D341Med (cell line): ENCODE data around the gene WASF2.
"Not testable (repeated sequence)": the region's sequence is repeated elsewhere in the genome, so short reads cannot be mapped to it uniquely, and the experiment has no call there.

Experiments
- DNase-seq: peaks from one replicate; pipeline ENCODE4 v3.0.0; 2012; ENCODE audit warnings: low spot score

The WASF2 gene, protein sequence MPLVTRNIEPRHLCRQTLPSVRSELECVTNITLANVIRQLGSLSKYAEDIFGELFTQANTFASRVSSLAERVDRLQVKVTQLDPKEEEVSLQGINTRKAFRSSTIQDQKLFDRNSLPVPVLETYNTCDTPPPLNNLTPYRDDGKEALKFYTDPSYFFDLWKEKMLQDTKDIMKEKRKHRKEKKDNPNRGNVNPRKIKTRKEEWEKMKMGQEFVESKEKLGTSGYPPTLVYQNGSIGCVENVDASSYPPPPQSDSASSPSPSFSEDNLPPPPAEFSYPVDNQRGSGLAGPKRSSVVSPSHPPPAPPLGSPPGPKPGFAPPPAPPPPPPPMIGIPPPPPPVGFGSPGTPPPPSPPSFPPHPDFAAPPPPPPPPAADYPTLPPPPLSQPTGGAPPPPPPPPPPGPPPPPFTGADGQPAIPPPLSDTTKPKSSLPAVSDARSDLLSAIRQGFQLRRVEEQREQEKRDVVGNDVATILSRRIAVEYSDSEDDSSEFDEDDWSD

DNA sequence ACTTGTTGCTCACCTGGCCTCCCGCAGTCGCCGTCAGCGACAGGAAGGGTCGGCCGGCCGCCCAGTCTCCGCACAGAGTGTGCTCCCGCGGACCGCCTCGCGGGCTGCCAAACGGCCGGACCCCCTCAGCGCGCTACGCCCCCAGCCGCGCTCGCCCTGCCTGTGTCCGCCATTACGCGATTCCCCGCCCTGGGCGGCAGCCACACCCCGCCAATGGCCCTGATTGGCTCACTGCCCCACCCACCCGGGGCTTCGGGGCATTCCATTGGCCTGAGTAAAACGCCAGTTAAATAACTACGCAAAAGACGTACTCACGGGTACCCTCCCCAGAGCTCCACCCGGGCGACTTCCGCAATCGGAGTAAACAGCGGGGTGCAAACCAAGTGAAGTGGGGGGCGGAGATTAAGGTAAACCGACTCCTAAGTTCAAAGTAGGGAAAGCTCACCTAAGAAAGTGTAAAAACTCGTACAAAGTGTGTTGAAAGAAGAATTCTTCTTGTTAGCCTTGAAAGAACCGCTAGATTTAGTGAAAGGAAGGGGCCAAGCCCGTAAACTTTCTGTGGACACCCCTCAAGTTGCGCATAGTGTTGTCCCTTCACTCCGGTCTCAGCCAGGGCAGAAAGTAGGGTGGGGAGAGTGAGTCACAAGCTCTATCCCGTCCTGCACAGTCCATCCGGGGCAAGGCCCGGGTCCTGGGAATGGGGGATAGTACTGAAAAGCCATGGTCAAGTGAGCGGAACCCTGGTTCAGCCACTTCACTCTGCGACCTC lies at the start of gene WASF2:
WASF2 (minus strand) TSS at position 195 of the 769 bp plus-strand sequence. CDS start 61,277 bp downstream, outside the sequence.
- peak; percentile 96 for DNase-seq

DNA sequence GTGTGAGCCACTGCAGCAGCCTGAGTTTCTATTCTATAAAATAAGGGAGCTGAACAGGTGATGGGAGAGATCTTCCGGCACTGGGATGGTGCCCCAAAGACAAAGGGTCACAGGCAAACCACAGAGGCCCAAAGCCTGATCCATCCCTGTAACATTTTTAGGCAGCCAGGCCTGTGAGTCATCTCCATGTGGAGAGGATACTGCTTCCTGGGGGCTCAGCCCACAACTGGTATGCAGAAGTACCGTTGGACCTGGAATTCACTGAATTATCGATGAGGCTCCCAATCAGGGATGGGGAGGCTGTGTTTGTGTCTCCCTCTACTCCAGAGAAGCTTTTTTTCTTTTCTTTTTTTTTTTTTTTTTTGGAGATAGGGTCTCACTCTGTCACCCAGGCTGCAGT lies 48.8 kb upstream of the WASF2 start:
- DNase-seq, result no peak

DNA sequence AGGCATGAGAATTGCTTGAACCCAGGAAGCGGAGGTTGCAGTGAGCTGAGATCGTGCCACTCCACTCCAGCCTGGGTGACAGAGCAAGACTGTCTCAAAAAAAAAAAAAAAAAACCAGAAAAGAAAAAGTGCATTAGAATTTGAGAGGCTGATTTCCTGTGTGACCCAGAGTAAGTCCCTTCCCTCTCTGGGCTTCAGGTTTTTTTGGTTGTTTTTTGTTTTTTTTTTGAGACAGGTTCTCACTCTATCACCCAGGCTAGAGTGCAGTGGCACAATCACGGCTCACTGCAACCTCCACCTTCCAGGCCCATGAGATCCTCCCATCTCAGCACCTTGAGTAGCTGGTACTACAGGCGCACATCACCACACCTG lies 48.3 kb upstream of the WASF2 start:
- not testable (repeated sequence) for DNase-seq

DNA sequence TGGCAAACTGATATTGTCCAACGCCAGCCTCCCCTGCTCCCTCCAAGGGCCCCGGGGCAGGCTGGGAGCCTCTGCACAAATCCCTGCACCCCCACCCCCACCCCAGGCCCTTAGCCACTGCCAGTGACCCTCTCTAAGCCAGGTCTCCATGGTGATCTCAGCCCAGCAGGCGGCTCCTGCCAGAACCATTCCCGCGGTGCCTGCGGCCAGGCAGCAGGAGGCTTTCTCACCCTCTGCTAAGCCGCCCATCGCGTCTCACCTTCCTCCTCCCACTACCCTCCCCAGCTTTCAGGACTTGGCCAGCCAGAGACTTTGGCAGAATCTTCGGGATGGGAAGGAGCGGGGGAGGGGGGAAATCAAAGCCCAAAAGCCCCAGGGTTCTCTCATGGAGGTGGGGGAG lies 46.8 kb upstream of the WASF2 start:
- DNase-seq, result peak; percentile 62

DNA sequence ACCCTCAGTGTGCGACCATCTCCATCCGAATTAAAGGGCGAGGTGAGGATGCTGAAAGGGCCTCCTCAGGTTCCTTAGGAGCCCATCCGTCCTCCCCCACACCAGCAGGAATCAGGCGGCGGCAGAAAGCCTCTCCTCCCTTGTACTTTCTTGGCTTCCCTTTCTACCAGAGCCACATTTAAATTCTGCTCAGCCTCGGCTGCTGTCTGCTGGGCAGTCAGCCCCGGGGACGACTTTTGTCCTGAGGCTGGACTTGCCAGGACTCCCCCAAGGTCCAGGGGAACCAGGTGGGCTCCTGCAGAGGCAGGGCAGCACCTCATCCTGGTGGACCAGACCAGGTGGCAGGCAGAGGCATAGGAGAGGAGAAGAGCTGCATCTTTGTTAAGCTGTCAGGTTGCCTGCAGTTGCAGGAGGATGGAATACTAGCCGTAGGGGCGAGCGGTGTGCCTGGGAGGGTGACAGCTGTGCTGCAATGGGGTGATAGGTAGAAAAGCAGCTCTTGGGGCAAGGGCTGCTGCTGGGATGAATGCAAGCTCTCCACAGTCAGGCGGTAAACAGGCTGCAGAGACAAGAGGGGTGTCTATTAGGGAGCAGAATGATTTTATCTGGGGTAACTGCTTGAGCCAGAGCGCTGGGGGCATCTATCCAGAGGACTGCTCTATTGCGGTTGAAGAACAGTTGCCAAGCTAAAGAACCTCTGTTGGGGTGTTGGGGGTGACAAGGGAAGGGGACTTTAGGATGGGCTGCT lies 46.2 kb upstream of the WASF2 start:
- no peak for DNase-seq

DNA sequence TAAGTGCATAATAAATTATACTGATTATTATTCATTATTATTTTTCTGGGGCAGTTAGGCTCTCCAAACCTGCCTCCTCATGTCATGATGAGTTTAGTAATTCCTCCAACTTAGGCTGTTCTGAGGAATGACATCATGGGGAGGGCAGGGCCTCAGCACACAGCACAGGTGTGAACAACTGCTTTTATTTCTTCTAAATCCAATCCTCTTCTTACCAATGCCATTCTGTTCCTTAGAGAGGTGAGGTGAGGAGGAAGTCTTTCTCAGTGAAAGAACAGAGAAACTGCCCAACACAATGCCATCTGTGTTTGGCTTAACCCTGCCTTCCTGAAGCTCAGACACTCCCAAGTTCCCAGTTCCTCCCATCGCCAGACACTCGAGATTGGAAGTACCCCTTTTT lies 45.4 kb upstream of the WASF2 start:
- no peak for DNase-seq

DNA sequence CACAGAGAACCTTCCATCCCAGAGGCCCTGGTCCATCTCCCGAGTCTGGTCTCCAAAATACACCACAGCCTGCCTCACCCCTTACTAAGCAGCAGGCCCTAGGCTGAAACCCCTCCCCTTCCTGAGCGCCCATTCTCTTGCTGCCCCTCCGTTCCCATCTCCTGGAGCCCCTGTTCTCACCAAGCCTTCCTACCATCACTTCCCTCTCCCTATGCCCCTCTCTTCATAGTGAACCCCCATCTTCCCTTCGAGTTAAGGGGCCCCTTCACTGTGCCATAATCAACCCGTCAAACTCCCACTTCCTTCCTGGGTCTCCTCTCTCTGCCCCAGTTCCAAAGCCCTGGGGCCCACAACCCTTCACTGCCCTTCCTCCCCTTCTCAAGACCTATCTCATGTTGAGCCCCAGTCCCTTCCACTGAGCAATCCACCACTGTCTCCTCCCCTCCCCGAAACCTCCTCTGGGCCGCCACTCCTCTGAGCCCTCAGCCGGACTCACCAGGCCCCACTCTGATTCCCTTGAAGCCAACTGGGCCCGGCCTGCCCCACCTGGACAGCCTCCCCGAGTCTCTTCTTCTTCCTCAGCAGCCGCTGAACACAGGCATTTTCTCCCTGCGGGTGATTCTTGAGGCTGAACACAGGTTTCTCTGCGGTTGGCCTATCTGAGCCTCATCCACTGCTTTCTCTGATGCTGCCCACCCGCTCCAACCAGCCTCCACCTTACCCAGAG lies 42.2 kb upstream of the WASF2 start:
- DNase-seq, result no peak

DNA sequence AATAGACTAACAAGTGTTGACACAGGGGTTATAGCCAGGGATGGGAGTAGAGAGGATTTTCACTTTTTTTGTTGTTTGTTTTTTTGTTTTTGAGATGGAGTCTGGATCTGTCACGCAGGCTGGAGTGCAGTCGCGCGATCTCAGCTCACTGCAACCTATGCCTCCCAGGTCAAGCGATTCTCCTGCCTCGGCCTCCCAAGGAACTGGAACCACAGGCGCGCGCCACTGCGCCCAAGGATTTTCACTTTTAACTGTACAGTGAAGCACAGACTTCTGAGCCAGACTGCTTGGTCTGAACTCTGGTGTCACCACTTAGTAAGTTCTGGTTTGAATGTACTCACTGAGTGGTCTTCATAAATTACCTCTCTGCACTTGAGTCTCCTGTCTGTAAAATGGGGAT lies 40.2 kb upstream of the WASF2 start:
- DNase-seq, result no peak

DNA sequence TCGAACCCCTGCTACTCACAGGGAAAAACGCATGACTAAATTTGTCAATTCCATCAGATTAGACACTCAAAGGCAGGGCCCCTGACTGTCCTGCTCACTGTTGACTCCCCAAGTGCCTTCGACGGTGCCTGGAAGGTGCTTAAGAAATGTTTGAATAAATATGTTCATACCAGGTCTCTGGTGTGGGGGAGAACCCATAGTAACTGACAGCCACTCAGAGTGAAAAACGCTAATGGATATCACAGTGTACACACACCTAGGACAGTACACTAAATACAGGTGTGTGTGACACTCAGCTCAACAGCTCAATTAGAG lies 39.7 kb upstream of the WASF2 start:
- no peak for DNase-seq

DNA sequence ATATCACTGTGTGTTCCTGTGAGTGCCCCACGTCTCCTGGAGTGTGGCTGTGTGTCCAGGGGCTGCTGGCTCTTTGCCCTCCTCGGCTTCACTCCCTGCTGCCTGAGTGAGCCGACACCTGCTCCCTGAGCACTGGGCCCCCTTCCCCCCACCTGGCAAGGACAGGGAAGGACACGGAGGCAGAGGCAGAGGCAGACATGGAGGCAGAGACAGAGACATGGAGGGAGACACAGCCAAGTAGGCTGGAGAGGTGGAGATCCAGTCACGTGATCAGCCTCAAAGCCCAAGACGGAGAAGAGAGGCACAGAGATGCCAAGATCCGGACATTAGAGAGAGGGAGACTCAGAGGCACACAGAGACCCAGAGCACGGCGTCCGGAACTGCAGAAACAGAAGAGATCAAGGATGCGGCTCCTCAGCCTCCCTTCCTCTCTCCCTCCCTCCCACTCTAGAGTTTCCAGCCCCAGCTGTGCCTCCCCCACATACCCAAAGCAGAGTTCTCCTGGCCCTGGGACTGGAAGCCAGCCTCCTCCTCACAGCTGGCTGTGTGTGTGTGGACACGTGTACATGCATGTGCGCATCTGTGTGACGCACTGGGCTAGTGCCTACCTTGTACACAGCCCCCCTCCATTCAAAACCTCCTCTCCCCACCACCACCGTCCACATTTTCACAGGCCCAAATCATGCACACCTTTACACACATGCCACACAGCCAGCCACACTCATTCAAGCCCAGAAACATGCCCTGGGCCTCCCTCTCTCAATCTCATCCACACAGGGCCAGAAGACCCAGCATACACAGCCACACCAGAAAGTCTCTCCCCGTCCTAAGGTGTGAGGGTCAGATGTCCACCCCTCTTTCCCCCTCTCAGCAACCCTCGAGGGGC lies 39.1 kb upstream of the WASF2 start:
- DNase-seq, result no peak

DNA sequence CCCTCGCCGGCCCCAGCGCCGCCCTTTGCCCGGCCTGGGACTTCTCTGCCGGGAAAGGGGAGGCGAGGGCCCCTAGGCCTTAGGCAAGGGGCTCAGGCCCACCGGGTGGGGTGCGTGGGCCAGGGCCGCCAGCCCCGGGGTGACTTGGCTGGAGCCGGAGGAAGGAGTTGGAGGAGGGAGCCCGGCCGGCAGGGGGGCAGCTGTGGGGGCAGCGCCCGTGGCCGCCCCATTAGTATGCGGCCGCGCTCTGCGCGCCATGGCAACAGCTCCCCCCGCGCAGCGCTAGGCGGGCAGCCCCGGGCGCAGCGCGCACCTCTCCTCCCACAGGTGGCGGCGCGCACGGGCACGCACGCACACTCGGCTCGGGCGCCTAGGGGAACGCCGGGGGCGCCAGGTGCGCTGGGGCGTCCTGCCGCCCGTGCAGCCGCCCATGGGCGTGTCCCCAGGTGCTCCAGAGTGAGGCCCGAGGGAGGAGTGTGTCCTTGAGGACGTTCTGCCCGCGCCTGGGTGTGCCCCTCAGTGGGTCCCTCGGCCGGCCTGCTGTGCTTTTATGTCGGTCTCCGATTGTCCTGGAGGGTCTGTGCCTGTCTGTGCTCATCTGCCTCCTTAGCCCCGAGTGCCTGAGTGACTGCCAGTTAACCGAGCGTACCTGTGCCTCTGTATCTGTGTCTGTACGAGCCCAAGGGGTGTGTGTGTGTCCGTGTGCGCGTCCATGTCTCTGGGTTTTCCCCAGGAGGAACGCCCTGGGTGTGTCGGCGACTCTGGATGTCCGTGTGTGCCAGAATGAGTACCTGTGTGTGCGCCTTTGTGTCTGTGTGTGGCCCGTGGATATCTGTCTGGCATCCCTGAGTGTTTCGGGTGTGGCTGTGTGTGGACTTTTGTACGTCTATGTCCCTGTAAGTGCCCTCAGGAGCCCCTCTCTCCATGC lies 38.2 kb upstream of the WASF2 start:
- DNase-seq, result peak; percentile 52

DNA sequence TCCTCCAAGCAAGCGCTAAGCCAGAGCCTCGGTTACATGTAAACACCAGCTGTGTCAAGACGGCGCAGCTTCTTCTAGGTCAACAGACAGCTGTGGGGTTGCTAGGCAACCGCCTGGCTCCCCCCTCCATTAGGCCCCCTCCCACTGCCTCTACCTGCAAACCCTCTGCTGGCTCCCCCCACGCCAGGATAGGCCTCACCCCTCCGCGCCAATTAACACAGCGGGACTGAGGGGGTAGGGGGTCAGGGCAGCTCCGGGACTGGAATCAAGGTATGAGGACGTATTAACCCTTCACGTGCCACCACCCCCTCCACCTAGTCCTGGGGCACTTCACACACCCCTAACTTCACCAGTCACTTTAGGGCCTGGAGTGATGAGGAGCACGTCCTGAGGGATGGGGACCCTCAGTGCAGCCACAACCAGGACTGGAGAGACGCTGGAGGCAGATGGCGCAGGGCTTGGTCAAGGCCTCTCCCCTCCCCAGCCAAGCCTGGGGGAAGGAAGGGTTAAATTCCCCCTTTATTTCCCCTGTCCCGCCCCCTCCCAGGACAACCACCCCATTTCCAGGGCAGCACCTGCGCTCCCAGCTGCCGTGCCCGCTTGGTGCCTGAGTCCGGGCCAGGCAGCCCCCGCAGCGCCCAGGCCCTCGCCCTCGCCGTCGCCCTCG lies 37.4 kb upstream of the WASF2 start:
- DNase-seq, result peak; percentile 87

DNA sequence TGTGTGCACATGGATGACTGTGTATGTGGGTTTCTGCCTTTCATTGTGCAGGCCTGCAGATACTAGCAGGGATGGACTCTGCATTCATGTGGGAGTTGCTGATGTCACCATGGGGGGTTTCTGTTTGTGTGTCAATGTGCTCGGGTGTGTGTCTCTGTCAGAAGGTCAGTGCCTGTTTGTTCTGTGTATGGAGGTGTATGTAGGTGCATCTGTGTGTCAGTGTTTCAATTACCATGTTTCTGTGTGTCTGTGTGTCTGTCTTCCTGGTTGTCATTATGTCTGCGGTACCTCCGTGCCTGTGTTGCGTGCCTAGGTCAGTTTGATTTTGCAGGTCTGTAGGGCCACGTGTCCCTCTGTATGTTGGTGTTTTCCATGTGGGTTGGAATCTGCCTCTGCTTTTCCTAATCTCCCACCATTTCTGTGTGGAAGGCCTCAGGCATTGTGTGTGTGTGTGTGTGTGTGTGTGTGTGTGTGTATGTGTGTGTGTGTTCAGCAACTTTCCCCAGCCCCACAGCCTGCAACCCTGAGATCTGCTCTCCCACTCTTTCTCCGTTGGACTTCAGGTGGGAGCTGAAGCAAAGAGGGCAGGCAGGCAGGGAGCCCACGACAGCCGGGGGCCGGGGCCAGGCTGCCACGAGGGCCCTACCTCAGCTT lies 36.7 kb upstream of the WASF2 start:
- no peak for DNase-seq

DNA sequence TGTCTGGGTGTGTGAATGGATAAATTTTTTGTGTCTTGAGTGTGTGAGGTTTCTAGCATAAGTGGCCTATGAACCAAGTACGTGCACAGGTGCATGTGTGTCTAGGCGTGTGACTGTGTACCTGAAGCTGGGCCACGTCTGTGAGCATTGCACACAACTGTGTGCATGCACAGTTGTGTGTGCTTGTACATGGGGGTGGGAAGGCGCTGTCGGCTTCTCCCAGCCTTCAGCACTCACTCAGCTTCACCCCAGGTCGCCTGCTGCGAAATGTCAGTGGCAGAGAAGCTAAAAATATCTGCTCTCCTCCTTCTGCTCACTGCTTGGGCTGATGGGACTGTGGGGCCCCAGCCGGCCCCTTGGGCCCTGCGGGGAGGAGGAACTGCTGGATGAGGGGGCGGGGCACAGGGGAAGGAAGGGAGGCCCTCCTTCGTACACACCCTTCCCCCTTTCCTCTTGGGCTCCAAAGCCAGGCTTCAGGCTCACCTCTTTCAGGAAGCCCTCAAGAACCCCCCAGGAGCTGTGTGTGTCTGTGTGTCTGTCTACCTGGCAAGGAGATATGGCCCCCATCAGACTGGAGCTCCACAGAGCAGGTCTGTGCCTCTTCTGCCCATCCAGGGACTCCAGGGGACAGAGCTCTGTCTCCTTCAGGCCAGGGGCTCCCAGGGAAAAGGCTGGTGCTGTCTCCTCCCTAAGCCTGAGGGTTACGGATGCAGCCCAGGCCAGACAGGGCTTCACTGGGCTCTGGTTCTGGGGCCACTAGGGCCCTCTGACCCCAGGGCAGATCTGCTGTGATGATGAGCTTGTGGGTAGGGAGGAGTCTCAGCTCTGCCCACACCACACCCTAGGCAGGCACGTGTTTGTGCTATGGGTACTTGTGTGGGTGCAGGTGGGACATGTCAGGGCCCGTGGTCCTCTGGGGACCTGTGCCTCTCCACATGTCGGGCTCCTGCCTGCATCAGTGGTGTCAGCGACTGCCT lies 35.6 kb upstream of the WASF2 start:
- DNase-seq, result peak; percentile 70

DNA sequence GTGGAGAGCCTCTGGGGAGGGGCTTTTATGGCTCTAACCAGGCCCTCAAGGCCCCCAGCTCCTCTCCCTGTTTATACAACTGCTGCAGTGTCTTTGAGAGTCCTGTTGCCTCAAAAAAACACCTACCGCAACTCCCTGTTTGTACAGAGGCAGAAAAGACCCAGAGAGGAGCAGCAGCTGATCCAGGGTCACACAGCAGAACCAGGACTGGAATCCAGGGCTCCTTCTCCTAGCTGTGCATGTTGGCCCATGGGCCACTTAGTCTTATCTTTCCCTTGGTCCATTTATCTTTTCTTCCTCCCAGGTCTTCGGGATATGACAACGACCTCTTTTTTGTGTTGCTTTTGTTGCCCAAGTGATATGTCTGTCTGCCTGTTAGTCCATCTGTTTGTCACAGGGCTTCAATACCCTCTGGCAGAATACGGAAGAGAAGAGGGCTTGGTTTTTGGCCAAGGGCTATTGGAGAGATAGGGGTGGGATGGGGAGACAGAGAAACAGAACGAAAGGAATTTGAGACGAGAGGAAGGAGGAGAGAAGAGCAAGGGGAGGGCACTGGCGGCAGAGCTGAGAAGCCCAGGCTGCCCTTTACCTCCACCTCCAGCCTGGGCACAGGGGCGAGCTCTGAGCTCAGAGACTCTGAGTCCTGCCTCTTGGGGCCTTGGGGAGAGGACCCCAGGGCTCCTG lies 33.5 kb upstream of the WASF2 start:
- no peak for DNase-seq

DNA sequence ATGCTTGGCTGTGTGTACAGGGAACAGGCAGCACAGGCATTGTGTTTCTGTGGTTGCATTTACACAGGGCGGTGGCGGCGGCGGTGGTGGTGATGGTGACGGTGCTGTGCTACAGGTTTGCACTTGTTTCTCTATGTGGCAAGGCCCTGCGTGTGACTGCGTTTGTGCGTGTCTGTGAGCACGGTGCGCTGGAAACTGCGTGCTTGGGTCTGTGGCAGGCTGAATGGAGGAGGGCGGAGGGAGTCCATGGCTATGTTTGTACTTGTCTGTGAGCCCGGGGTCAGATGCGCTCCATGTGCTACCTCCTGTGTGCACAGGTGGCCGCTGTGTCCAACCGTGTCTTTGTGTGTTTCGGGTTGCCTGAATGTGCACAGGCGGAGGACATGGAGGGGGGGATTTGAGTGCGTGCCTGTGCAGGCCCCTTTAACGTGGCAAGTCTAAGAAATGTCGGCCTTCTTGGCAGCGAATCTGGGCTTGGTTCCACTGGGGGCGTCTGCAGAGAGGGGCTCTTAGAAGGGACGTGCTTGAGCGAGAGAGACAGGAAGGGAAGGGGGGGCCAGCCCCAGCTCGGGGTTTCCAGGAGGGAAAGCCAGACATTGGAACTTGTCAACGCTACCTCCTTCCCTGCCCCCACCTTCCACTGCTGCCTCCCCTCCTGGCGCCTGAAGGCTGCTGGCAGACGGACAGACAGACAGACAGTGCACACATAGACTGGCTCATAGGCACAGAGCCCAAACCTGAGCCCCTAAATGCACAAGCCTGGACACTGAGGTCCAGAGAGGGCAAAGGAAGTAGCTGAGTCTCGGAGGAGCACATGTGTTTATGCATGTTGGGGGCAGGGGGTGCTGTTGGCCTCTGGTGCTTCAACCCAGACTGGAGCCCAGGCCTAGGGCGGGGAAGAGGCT lies 32.7 kb upstream of the WASF2 start:
- peak; percentile 49 for DNase-seq
